Sigmoid colon (tissue), 3 donors: ENCODE measurements around the gene CCL7.

ENCODE experiments used
- POLR2A ChIP-seq, 2 donors: fragments of 450-650 bp; IDR thresholded peaks; one replicate each; pipeline ENCODE4 v1.6.1; 2016; ENCODE audit warnings: antibody characterized with exemption in 2 of 2, mild to moderate bottlenecking in 2 of 2, moderate library complexity in 2 of 2
- TF ChIP-seq, protein P1 (sequence below), 4 experiments: fragments of 450-650 bp in 3 of 4; fragments of 200-600 bp in 1 of 4; IDR thresholded peaks; one replicate each; pipeline ENCODE4 v1.5.1; 2016 to 2019; ENCODE audit warnings: antibody characterized with exemption in 4 of 4, mild to moderate bottlenecking in 3 of 4, moderate library complexity in 2 of 4

- TF ChIP-seq, protein P1, sequence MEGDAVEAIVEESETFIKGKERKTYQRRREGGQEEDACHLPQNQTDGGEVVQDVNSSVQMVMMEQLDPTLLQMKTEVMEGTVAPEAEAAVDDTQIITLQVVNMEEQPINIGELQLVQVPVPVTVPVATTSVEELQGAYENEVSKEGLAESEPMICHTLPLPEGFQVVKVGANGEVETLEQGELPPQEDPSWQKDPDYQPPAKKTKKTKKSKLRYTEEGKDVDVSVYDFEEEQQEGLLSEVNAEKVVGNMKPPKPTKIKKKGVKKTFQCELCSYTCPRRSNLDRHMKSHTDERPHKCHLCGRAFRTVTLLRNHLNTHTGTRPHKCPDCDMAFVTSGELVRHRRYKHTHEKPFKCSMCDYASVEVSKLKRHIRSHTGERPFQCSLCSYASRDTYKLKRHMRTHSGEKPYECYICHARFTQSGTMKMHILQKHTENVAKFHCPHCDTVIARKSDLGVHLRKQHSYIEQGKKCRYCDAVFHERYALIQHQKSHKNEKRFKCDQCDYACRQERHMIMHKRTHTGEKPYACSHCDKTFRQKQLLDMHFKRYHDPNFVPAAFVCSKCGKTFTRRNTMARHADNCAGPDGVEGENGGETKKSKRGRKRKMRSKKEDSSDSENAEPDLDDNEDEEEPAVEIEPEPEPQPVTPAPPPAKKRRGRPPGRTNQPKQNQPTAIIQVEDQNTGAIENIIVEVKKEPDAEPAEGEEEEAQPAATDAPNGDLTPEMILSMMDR (IDR thresholded peaks at IDR 0.05): no peak
- TF ChIP-seq POLR2A (IDR thresholded peaks at IDR 0.05): no peak
Measured at GRCh38 chr17:34291721-34292348, 21.8 kb downstream of the CCL7 start.
